Hindlimb muscle (tissue), 1 donor: Measurements from ENCODE around the gene UNG. TPM values are rescaled to one million over a fixed set of nuclear protein-coding genes. Genes with fewer than 3 reads are reported as not detected.
"Not testable (repeated sequence)": the region's sequence is repeated elsewhere in the genome, so short reads cannot be mapped to it uniquely, and the experiment has no call there.

ENCODE experiments used
- DNase-seq: peaks from one replicate; pipeline ENCODE4 v3.0.0-alpha.2; 2013
- polyA plus RNA-seq: library from polyadenylated mRNA; unstranded; fragments of 120-200 nt; gene quantifications from one replicate; pipeline ENCODE4 v1.2.1, GENCODE V29; 2013; ENCODE audit not compliant: insufficient read length

Gene UNG
- polyA plus RNA-seq = 27.0 TPM

DNA sequence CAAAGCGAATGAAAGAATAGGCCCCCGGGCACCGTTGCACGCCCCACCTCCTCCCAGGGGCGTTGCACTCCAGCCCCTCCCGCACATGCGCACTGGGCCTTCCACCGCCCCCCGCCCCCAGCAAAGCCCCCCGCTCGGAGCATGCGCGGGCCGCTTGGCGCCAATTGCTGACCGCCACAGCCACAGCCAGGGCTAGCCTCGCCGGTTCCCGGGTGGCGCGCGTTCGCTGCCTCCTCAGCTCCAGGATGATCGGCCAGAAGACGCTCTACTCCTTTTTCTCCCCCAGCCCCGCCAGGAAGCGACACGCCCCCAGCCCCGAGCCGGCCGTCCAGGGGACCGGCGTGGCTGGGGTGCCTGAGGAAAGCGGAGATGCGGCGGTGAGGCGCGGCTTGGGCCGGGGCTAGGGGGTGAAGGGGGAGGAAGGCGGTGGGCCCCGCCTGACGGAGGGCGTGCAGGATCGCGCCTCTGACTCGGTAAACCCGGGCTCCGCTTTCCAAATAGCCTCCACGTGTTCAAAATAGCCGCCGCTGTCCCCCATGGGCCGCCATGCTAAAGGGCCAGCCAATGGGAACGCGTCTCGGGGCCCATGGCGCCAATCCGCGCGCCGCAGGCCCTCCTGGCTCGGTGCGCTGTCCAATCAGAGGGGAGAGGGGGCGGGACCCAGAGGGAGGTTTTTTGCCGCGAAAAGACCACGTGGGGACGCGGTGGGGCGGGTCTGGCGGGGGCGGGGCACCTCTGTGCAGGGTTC is at the start of gene UNG:
TSS of gene UNG (plus strand) at position 163 of the 748 bp plus-strand sequence. CDS start at position 246, 83 bp downstream.
- DNase-seq = peak; percentile 97

- not testable (repeated sequence) for DNase-seq
Observed at GRCh38 chr12:109048706-109049105, 48.7 kb upstream of the UNG start.

DNA sequence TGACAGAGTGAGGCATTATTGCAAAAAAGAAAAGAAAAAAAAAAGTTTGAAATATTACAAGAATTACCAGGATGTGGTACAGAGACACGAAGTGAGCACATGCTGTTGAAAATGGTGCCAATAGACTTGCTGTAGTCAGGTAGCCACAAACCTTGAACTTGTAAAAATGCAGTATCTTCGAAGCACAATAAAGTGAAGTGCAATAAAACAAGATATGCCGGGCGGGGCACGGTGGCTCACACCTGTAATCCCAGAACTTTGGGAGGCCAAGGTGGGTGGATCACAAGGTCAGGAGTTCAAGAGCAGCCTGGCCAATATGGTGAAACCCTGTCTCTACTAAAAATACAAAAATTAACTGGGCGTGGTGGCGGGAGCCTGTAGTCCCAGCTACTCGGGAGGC is 47.6 kb upstream of the UNG start:
- DNase-seq = not testable (repeated sequence)

- no peak for DNase-seq
Observed at GRCh38 chr12:109052097-109052413, 45.3 kb upstream of the UNG start.

DNA sequence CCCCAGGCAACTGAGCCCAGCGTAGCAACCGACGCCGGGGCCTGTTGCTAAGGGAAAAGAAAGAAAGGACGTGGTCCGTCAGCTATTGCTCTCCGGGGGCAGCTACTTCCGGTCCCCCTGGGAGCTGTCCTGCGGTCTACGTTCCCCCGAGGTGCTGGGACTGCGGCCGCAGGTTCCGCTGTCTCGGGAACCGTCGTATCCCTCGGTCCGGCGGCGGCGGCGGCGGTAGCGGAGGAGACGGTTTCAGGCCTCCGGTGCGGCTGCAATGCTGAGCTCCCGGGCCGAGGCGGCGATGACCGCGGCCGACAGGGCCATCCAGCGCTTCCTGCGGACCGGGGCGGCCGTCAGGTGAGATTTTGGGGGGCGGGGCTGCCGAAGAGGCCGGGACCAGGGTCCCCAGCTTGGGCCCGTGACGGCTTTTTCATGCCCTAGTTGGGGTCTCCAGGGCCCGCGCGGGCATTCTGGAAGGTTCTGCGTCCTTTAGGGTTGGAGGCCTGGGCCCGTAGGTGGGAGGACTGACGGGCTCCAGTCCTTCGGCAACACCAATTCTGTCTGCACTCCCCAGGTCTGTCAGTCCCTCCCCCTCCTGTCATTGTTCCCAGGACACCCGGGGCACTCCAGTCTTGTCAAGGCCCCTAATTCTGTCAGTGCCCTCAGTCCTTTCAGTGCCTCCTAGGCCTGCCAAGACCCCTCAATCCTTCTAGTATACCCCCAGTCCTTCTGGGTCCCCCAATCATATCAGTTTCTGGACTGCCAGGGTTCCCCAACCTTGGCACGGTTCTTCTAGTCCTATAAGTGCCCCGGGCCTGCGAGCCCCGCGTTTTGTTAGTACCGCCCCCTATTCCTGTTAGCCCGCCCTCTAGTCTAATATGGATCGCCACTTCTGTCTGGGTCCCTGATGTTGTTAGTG is 44.7 kb upstream of the UNG start, which contains the start of gene USP30:
TSS of gene USP30 (plus strand) at position 163 of the 910 bp plus-strand sequence. CDS start at position 266, 103 bp downstream.
- DNase-seq = peak; percentile 90

- no peak for DNase-seq
Observed at GRCh38 chr12:109053382-109054123, 43.8 kb upstream of the UNG start.

DNA sequence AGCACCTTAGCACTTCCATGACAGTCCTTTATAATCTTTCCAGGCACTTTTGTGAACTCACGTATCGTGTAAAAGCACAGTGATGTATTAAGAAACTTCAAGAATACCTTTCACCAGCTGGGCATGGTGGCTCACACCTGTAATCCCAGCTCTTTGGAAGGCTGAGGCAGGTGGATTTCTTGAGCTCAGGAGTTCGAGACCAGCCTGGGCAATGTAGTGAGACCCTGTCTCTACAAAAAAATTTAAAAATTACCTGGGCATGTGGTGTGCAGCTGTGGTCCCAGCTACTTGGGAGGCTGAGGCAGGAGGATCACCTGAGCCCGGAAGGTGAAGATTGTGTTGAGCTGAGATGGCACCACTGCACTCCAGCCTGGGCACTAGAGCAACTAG is 43.3 kb upstream of the UNG start:
- not testable (repeated sequence) for DNase-seq

- no peak for DNase-seq
Observed at GRCh38 chr12:109054520-109054919, 42.9 kb upstream of the UNG start.

GRCh38 chr12:109056891-109057290 is 40.5 kb upstream of the UNG start:
- no peak for DNase-seq

- DNase-seq = no peak
Observed at GRCh38 chr12:109057376-109057775, 40.0 kb upstream of the UNG start.

- DNase-seq = no peak
Observed at GRCh38 chr12:109058773-109059172, 38.6 kb upstream of the UNG start.

GRCh38 chr12:109064143-109064542 is 33.3 kb upstream of the UNG start:
- no peak for DNase-seq

DNA sequence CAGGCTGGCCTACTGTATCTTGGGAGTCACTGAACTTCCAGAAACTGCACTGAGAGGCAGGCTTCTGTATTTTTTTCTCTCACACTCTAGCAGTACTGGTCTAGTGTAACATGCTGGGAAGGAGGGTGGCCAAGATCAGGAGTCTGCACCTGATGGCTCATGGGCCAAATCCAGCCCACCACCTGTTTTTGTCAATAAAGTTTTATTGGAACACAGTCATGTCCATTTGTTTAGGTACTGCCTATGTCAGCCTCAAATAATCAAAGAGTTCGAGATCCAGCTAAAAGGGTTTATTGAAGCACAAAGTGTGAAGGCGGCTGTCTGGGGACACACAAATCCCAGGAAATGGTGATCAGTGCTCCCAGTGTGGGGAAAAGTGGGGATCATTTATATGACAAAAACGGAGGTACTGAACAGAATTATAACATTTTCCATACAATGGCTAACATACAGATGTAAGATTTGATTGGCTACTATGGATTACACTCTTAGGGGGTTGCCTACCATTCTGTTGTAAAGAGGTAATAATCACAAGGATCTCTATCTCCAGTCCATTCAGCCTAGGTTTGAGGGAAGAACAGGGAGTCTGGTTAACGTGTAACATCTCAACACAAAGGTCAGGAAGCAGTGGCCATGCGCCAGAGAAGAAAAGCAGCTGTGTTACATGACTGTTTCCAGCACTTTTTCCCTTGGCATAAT is 32.1 kb upstream of the UNG start:
- no peak for DNase-seq

- no peak for DNase-seq
Observed at GRCh38 chr12:109065853-109066193, 31.6 kb upstream of the UNG start.

- DNase-seq = no peak
Observed at GRCh38 chr12:109069307-109070271, 27.8 kb upstream of the UNG start.

GRCh38 chr12:109074866-109075265 is 22.5 kb upstream of the UNG start:
- no peak for DNase-seq

DNA sequence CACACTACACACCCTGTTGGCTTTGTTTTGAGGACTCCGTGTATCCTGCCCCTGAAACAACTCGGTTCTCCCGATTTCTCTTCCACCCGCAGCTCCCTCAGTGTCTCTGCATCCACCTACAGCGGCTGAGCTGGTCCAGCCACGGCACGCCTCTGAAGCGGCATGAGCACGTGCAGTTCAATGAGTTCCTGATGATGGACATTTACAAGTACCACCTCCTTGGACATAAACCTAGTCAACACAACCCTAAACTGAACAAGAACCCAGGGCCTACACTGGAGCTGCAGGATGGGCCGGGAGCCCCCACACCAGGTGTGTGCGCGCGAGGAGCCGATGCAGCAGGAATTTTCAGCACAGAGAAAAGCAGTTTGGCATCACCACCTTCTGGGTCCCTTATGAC is 14.6 kb upstream of the UNG start:
- DNase-seq = no peak

DNA sequence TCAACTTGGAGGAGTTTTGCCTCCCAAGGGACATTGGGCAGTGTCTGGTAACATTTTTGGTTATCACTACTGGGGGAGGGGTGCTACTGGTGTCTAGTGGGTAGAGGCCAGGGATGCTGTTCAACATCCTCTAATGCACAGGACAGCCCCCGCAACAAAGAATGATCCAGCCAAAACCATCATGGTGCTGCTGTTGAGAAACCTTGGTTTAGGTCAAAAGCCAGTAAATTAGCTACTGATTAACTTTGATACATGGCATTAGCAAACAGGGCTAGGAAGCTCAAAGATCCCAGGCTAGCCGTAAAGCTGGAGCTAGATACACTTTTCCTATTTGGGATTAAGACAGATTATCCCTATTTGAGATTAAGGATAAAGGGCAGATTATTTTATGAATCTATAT is 13.0 kb upstream of the UNG start:
- DNase-seq = no peak

DNA sequence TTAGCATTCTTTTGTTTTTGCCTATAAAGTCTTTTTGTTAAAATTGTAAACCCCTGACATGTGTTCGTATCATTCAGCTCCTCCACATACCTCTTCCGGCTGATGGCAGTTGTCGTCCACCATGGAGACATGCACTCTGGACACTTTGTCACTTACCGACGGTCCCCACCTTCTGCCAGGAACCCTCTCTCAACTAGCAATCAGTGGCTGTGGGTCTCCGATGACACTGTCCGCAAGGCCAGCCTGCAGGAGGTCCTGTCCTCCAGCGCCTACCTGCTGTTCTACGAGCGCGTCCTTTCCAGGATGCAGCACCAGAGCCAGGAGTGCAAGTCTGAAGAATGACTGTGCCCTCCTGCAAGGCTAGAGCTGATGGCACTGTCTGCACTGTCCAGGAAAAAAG is 11.8 kb upstream of the UNG start:
- DNase-seq = no peak

DNA sequence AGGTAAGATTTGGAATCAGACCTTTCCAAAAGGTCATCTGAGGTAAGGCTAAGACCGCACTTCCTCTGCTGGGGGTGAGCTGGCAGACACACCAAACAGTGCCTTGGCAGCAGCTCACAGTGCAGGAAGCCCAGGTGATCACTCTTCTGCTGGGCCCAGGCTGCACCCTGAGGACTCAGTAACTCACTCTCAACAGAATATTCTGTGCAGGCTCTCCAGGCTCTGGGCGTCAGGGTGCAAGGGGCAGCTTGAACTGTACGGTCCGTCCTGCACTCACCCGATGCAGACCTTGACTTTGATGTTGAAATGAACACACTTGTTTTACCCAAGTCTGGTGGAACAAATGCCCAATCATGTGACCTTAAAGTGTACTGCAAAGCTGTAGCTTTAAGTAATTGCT is 10.1 kb upstream of the UNG start:
- DNase-seq = no peak

DNA sequence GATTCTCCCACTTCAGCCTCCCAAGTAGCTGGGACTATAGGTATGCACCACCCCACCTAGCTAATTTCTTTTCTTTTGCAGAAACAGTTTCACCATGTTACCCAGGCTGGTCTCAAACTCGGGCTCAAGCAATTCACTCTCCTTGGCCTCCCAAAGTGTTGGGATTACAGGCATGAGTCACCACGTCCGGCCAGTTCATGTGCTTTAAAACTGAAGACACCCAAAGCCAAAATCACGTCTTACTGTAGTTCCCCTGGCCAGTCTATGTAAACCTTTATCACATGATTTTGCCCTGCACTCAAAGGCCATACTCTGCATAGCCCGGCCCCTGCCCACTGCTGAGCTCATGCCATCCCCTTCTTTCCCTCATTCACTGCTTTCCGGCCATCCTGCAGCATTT is 8.6 kb upstream of the UNG start:
- DNase-seq = no peak
